ENCODE measurements around the gene PHF10.

The PHF10 gene

DNA sequence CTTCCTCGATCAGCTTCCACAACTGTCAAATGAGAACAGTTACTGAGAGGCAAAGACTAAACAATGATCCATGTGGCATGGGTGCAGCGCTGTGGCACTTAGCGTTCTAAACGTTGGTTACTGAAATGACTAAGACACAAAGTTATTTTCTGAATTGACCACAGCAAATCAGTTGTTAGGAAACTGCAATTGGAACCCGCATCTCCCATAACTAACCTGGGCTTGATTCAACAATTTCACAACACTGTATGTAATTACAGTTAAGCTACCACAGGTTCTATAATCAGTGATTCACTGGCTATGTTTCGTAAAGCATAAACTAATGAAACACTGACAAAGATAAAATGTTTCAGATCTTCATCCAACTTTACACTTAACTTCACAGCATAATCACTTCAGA, 35.0 kb downstream of the PHF10 start:
- Histone ChIP-seq H3K79me2 (peaks cover 17% of the 10 kb centered on the region), H3K36me3 (ENCODE audit: control insufficient read depth, insufficient read depth, low read length) (peaks cover 2% of the 10 kb centered on the region)
- TF ChIP-seq, protein P1, sequence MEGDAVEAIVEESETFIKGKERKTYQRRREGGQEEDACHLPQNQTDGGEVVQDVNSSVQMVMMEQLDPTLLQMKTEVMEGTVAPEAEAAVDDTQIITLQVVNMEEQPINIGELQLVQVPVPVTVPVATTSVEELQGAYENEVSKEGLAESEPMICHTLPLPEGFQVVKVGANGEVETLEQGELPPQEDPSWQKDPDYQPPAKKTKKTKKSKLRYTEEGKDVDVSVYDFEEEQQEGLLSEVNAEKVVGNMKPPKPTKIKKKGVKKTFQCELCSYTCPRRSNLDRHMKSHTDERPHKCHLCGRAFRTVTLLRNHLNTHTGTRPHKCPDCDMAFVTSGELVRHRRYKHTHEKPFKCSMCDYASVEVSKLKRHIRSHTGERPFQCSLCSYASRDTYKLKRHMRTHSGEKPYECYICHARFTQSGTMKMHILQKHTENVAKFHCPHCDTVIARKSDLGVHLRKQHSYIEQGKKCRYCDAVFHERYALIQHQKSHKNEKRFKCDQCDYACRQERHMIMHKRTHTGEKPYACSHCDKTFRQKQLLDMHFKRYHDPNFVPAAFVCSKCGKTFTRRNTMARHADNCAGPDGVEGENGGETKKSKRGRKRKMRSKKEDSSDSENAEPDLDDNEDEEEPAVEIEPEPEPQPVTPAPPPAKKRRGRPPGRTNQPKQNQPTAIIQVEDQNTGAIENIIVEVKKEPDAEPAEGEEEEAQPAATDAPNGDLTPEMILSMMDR (IDR thresholded peaks at IDR 0.05), result no peak

DNA sequence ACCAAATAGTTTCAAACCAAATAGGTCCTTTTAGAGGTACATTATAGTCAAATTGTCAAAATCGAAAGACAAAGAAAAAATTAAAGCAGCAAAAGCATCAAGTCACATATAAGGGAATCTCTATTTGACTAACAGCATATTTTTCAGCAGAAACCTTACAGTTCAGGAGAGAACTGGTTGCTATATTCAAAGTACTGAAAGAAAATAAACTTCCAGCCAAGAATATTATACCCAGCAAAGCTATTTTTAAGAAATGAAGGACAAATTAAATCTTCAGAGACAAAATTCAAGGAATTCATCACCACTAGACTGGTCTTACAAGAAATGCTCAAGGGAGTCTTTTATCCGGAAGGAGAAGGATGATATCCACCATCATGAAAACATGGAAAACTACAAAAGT, 38.4 kb downstream of the PHF10 start:
- Histone ChIP-seq H2AFZ (no peak overlapping the region), H3K27me3 (ENCODE audit: control insufficient read depth, insufficient read depth, low read length) (no peaks in the 10 kb centered on the region), H3K4me3 (ENCODE audit: low read depth, low read length) (no peak overlapping the region), H3K36me3 (ENCODE audit: control insufficient read depth, insufficient read depth, low read length) (peaks cover 2% of the 10 kb centered on the region), H3K9ac (no peak overlapping the region), H3K9me3 (ENCODE audit: control insufficient read depth, low read length) (no peaks in the 10 kb centered on the region), H3K27ac (no peak overlapping the region), H3K79me2 (peaks cover 13% of the 10 kb centered on the region), H3K4me2 (ENCODE audit: low read length) (no peak overlapping the region), H3K4me1 (no peaks in the 10 kb centered on the region)
- TF ChIP-seq, protein P1 (IDR thresholded peaks at IDR 0.05), result no peak

More for the DNA sequence above, 35.0 kb downstream of the PHF10 start:
- Histone ChIP-seq H3K9ac (no peak overlapping the region), H3K9me3 (ENCODE audit: control insufficient read depth, low read length) (no peaks in the 10 kb centered on the region), H3K27ac (no peak overlapping the region), H3K27me3 (ENCODE audit: control insufficient read depth, insufficient read depth, low read length) (no peaks in the 10 kb centered on the region), H3K4me3 (ENCODE audit: low read depth, low read length) (no peak overlapping the region), H2AFZ (no peak overlapping the region), H3K4me2 (ENCODE audit: low read length) (no peak overlapping the region), H3K4me1 (no peaks in the 10 kb centered on the region)

DNA sequence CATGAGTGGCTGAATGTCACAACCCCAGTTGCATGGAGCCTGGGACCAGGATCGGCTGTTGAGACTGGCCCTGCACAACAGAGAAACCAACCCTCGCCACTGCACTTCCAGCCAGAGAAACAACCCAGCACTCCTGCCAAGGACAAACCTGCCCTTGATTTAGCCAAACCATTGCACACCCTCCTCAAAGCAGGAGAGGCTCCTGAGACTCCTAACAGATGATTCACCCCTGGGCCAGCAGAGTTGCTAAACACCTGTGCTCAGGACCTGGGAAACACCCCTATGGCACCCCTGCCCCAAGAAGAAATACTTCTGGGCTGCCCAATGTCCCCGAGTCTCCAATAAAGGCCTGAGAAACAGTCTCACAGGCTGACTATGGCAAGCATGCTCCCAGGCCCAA, 40.2 kb downstream of the PHF10 start:
- no peak overlapping the region for H3K4me3 ChIP-seq (ENCODE audit: low read depth, low read length)
- H3K27me3 ChIP-seq (ENCODE audit: control insufficient read depth, insufficient read depth, low read length), result no peaks in the 10 kb centered on the region
- no peaks in the 10 kb centered on the region for H3K4me1 ChIP-seq
- no peak overlapping the region for H3K27ac ChIP-seq
- no peak overlapping the region for H3K9ac ChIP-seq
- H2AFZ ChIP-seq, result no peak overlapping the region
- H3K4me2 ChIP-seq (ENCODE audit: low read length), result no peak overlapping the region
- peaks cover 13% of the 10 kb centered on the region for H3K79me2 ChIP-seq
- H3K9me3 ChIP-seq (ENCODE audit: control insufficient read depth, low read length), result no peaks in the 10 kb centered on the region
- TF ChIP-seq, protein P1 (IDR thresholded peaks at IDR 0.05), result no peak
- H3K36me3 ChIP-seq (ENCODE audit: control insufficient read depth, insufficient read depth, low read length), result peaks cover 2% of the 10 kb centered on the region

DNA sequence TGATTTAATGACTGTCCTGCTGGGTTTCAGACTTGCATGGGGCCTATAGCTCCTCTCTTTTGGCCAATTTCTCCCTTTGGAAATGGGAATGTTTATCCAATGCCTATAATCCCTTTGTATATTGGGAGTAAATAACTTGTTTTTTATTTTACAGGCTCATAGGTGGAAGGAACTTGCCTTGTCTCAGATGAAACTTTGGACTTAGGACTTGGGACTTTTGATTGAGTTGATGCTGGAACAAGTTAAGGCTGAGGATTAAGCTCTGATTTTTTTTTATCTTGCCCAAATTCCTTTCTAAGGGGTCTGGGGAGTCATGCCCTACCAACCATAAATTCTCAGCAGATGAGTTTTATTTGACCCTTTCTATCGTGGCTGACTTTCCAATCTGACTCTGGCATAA, 46.0 kb downstream of the PHF10 start:
- Histone ChIP-seq H3K4me2 (ENCODE audit: low read length) (no peak overlapping the region), H3K27me3 (ENCODE audit: control insufficient read depth, insufficient read depth, low read length) (no peaks in the 10 kb centered on the region), H3K9me3 (ENCODE audit: control insufficient read depth, low read length) (no peaks in the 10 kb centered on the region), H3K27ac (no peak overlapping the region), H3K79me2 (peaks cover 5% of the 10 kb centered on the region), H3K36me3 (ENCODE audit: control insufficient read depth, insufficient read depth, low read length) (no peaks in the 10 kb centered on the region), H3K9ac (no peak overlapping the region), H3K4me1 (no peaks in the 10 kb centered on the region), H3K4me3 (ENCODE audit: low read depth, low read length) (no peak overlapping the region), H2AFZ (no peak overlapping the region)
- TF ChIP-seq, protein P1 (IDR thresholded peaks at IDR 0.05), result no peak

DNA sequence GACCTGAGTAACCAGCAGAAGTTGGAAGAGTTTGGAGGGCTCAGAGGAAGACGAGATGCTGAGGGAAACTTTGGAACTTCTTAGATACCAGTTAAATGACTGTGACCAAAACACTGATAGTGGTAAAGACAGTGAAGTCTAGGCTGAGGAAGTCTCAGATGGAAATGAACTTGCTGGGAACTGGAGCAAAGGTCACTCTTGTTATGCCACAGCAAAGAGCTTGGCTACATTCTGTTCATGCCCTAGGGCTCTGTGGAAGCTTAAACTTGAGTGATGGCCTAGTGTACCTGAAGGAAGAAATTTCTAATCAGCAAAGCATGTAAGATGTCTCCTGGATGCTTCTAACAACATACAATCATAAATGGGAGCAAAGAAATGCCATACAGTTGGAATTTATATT, 47.2 kb downstream of the PHF10 start:
- Histone ChIP-seq H3K27me3 (ENCODE audit: control insufficient read depth, insufficient read depth, low read length) (no peaks in the 10 kb centered on the region), H3K4me1 (no peaks in the 10 kb centered on the region), H2AFZ (no peak overlapping the region), H3K79me2 (peaks cover under 1% of the 10 kb centered on the region), H3K4me2 (ENCODE audit: low read length) (no peak overlapping the region), H3K9ac (no peak overlapping the region), H3K36me3 (ENCODE audit: control insufficient read depth, insufficient read depth, low read length) (no peaks in the 10 kb centered on the region), H3K9me3 (ENCODE audit: control insufficient read depth, low read length) (no peaks in the 10 kb centered on the region), H3K27ac (no peak overlapping the region), H3K4me3 (ENCODE audit: low read depth, low read length) (no peak overlapping the region)
- TF ChIP-seq, protein P1 (IDR thresholded peaks at IDR 0.05), result no peak

Measured in parathyroid adenoma (tissue), 2 donors.